Neural cell (in vitro differentiated cells): Measurements from ENCODE around the gene C10orf95. TPM values are rescaled to one million over a fixed set of nuclear protein-coding genes. Genes with fewer than 3 reads are reported as not detected.
A peak's percentile ranks its signal among the peaks of the same experiment; 100 is the strongest.

ENCODE experiments used
- H2AFZ ChIP-seq: fragments of 200-600, 300-800 bp; sonication (generic), shearing (Covaris generic); 2 replicates; pipeline ENCODE4 v1.6.0; 2014; ENCODE audit warnings: low read depth, mild to moderate bottlenecking, antibody characterized with exemption, low read length, moderate library complexity
- H3F3A ChIP-seq: fragments of 200-600 bp; shearing (Covaris generic); 2 replicates; pipeline ENCODE4 v1.6.1; 2016; ENCODE audit warnings: mild to moderate bottlenecking, moderate library complexity, mixed read lengths, antibody characterized with exemption, low read length; ENCODE audit not compliant: insufficient read depth, poor library complexity, severe bottlenecking
- H3K27ac ChIP-seq: fragments of 200-600, 300-800 bp; sonication (generic), shearing (Covaris generic); 2 replicates; pipeline ENCODE4 v1.5.1; 2014; ENCODE audit warnings: mild to moderate bottlenecking, low read length, moderate library complexity
- H3K27me3 ChIP-seq: fragments of 300-800, 200-600 bp; sonication (generic), shearing (Covaris generic); 2 replicates; pipeline ENCODE4 v1.6.0; 2014; ENCODE audit warnings: mild to moderate bottlenecking, low read depth, low read length, moderate library complexity; ENCODE audit not compliant: insufficient read depth
- H3K36me3 ChIP-seq: fragments of 300-800, 200-600 bp; sonication (generic), shearing (Covaris generic); 2 replicates; pipeline ENCODE4 v1.5.1; 2014; ENCODE audit warnings: mild to moderate bottlenecking, antibody characterized with exemption, low read length, moderate library complexity; ENCODE audit not compliant: insufficient read depth
- H3K4me2 ChIP-seq: fragments of 300-800, 200-600 bp; sonication (generic), shearing (Covaris generic); 2 replicates; pipeline ENCODE4 v1.6.0; 2014; ENCODE audit warnings: mild to moderate bottlenecking, low read length
- H3K4me3 ChIP-seq: fragments of 300-800, 200-600 bp; sonication (generic), shearing (Covaris generic); 2 replicates; pipeline ENCODE4 v1.5.1; 2014; ENCODE audit warnings: mild to moderate bottlenecking, low read length, moderate library complexity
- H3K79me2 ChIP-seq: fragments of 200-600 bp; shearing (Covaris generic); replicated peaks from 2 replicates; pipeline ENCODE4 v1.6.0; 2014; ENCODE audit warnings: mild to moderate bottlenecking, low read length, moderate library complexity; ENCODE audit not compliant: insufficient read depth
- H3K9ac ChIP-seq: fragments of 300-800, 200-600 bp; sonication (generic), shearing (Covaris generic); 2 replicates; pipeline ENCODE4 v1.6.1; 2016; ENCODE audit warnings: mild to moderate bottlenecking, low read length, mixed read lengths
- H3K9me2 ChIP-seq: fragments of 200-600 bp; shearing (Covaris generic); 2 replicates; pipeline ENCODE4 v1.6.1; 2016; ENCODE audit warnings: mild to moderate bottlenecking, low read length, mixed read lengths; ENCODE audit not compliant: insufficient read depth
- H3K9me3 ChIP-seq: fragments of 200-600, 300-800 bp; sonication (generic), shearing (Covaris generic); 2 replicates; pipeline ENCODE4 v1.6.1; 2016; ENCODE audit warnings: mild to moderate bottlenecking, mixed run types, low read length, moderate library complexity, mixed read lengths
- H4K20me1 ChIP-seq: fragments of 200-600 bp; shearing (Covaris generic); 2 replicates; pipeline ENCODE4 v1.6.1; 2016; ENCODE audit warnings: mild to moderate bottlenecking, mixed run types; ENCODE audit not compliant: insufficient read depth
- EP300 ChIP-seq: fragments of 450-650 bp; conservative IDR thresholded peaks from 2 replicates; pipeline ENCODE4 v1.6.1; 2014; ENCODE audit warnings: antibody characterized with exemption, mild to moderate bottlenecking, moderate library complexity; ENCODE audit not compliant: poor library complexity, severe bottlenecking
- EZH2 ChIP-seq: fragments of 200-600, 300-800 bp; shearing (Covaris generic), sonication (generic); IDR thresholded peaks from 2 replicates; pipeline ENCODE4 v1.6.1; 2014; ENCODE audit warnings: antibody characterized with exemption, low read length, borderline replicate concordance, mild to moderate bottlenecking; ENCODE audit not compliant: insufficient read depth, poor library complexity, severe bottlenecking
- MXI1 ChIP-seq: fragments of 450-650 bp; conservative IDR thresholded peaks from 2 replicates; pipeline ENCODE4 v1.6.1; 2014; ENCODE audit warnings: antibody characterized with exemption, mild to moderate bottlenecking; ENCODE audit not compliant: poor library complexity, severe bottlenecking
- POLR2AphosphoS5 ChIP-seq: IDR thresholded peaks from 2 replicates; pipeline ENCODE4 v1.6.1; 2012
- RAD21 ChIP-seq: fragments of 450-650 bp; conservative IDR thresholded peaks from 2 replicates; pipeline ENCODE4 v1.6.1; 2014; ENCODE audit warnings: antibody characterized with exemption, mild to moderate bottlenecking, moderate library complexity
- SMC3 ChIP-seq: fragments of 450-650 bp; conservative IDR thresholded peaks from 2 replicates; pipeline ENCODE4 v1.6.1; 2014; ENCODE audit warnings: antibody characterized with exemption, mild to moderate bottlenecking, moderate library complexity; ENCODE audit not compliant: poor library complexity
- TAF1 ChIP-seq: IDR thresholded peaks from 2 replicates; pipeline ENCODE4 v1.6.1; 2012; ENCODE audit warnings: low read depth
- polyA plus RNA-seq: library from polyadenylated mRNA; depleted of rRNA; stranded (reverse); fragments of >200 nt; gene quantifications from 2 replicates; pipeline ENCODE4 v1.2.3, GENCODE V29; 2014
- TF ChIP-seq, protein P1 (sequence below): fragments of 450-650 bp; IDR thresholded peaks from 2 replicates; pipeline ENCODE4 v1.5.1; 2014; ENCODE audit warnings: antibody characterized with exemption, mild to moderate bottlenecking, moderate library complexity; ENCODE audit not compliant: poor library complexity, severe bottlenecking

C10orf95 gene
- polyA plus RNA-seq, 1 donor from 2014 or later: not detected

DNA sequence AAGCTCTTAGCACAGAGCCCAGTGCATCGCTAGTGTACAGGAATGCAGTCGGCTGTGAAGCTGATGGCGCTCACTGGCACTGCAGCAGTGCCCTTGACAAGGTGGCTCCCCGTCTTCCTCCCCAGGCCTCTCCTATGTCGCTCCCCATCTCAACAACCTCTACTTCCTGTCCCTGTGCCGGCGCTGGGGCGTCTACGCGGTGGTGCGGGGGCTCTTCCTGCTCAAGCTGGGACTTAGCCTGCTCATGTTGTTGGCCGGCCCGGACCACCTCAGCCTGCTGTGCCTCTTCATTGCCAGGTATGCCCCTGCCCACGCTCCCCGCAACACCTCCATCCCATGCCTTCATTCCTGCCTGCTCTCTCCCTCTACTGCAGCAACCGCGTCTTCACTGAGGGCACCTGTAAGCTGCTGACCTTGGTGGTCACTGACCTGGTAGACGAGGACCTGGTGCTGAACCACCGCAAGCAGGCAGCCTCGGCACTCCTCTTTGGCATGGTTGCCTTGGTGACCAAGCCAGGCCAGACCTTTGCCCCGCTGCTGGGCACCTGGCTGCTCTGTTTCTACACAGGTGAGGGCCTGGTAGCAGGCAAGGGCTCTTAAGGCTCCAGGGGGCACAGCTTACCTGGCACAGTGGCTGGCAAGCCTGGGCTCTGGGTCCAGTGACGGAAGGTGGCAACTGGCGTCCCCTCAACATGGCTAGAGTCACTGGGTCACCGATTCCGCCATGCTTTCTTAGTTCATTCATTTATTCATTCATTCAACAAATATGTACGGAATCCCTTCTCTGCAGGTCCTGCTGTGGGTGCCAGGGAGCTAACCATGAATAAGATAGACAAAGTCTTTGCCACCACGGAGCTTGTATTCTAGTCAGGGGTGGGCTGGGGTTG, 22.3 kb upstream of the C10orf95 start:
- no peak overlapping the region for H3K27ac ChIP-seq
- no peaks in the 10 kb centered on the region for H3K9me3 ChIP-seq
- H3K4me3 ChIP-seq: no peak overlapping the region
- no peak overlapping the region for H3K9ac ChIP-seq
- H3K79me2 ChIP-seq: no peaks in the 10 kb centered on the region
- H3K36me3 ChIP-seq: no peaks in the 10 kb centered on the region
- no peaks in the 10 kb centered on the region for H3K27me3 ChIP-seq
- H2AFZ ChIP-seq: no peak overlapping the region
- H3F3A ChIP-seq: no peaks in the 10 kb centered on the region
- no peaks in the 10 kb centered on the region for H4K20me1 ChIP-seq
- TF ChIP-seq POLR2AphosphoS5: peak; percentile 14
- TF ChIP-seq RAD21: no peak
- no peaks in the 10 kb centered on the region for H3K9me2 ChIP-seq
- H3K4me2 ChIP-seq: no peak overlapping the region

- Histone ChIP-seq H4K20me1 (no peaks in the 10 kb centered on the region), H3K4me2 (no peak overlapping the region), H3K9me3 (no peaks in the 10 kb centered on the region), H3F3A (no peaks in the 10 kb centered on the region), H3K9me2 (no peaks in the 10 kb centered on the region), H3K36me3 (no peaks in the 10 kb centered on the region), H2AFZ (no peak overlapping the region), H3K79me2 (no peaks in the 10 kb centered on the region), H3K27me3 (no peaks in the 10 kb centered on the region), H3K27ac (no peak overlapping the region), H3K9ac (no peak overlapping the region), H3K4me3 (no peak overlapping the region)
- TF ChIP-seq TAF1: no peak
- TF ChIP-seq MXI1: no peak
- no peak for TF ChIP-seq EP300
- TF ChIP-seq EZH2: no peak
Observed at GRCh38 chr10:102470579-102471546, 19.5 kb upstream of the C10orf95 start.

DNA sequence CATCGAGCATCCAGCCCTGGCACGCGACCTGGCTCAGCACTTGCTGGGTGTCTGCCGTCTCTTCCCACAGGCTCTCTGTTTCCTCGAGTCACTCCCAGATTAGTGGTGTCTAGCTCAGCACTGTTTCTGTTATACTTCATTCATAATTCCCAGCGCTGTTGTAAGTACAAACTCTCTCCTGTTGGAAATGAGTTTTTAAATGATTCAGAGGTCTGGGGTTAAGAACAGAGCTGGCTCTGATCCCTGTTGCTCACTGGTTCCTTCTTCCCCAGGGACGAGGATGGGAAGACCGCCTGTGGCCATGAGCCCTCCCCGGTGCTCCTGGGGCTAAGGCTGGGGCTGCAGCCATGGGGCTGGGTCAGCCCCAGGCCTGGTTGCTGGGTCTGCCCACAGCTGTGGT, 17.3 kb upstream of the C10orf95 start:
- H3K9me3 ChIP-seq: no peaks in the 10 kb centered on the region
- TF ChIP-seq RAD21 (no peak), SMC3 (no peak)
- TF ChIP-seq, protein P1, sequence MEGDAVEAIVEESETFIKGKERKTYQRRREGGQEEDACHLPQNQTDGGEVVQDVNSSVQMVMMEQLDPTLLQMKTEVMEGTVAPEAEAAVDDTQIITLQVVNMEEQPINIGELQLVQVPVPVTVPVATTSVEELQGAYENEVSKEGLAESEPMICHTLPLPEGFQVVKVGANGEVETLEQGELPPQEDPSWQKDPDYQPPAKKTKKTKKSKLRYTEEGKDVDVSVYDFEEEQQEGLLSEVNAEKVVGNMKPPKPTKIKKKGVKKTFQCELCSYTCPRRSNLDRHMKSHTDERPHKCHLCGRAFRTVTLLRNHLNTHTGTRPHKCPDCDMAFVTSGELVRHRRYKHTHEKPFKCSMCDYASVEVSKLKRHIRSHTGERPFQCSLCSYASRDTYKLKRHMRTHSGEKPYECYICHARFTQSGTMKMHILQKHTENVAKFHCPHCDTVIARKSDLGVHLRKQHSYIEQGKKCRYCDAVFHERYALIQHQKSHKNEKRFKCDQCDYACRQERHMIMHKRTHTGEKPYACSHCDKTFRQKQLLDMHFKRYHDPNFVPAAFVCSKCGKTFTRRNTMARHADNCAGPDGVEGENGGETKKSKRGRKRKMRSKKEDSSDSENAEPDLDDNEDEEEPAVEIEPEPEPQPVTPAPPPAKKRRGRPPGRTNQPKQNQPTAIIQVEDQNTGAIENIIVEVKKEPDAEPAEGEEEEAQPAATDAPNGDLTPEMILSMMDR: no peak
- no peaks in the 10 kb centered on the region for H3K36me3 ChIP-seq
- H3K27ac ChIP-seq: no peak overlapping the region
- H3K9ac ChIP-seq: no peak overlapping the region
- no peaks in the 10 kb centered on the region for H4K20me1 ChIP-seq
- H2AFZ ChIP-seq: no peak overlapping the region
- H3K4me2 ChIP-seq: no peak overlapping the region
- no peaks in the 10 kb centered on the region for H3K27me3 ChIP-seq
- no peaks in the 10 kb centered on the region for H3K79me2 ChIP-seq
- H3F3A ChIP-seq: no peaks in the 10 kb centered on the region
- H3K9me2 ChIP-seq: no peaks in the 10 kb centered on the region
- H3K4me3 ChIP-seq: no peak overlapping the region
